Measurements from ENCODE around the gene CREB3L4.
"Not testable (repeated sequence)": the region's sequence is repeated elsewhere in the genome, so short reads cannot be mapped to it uniquely, and the experiment has no call there.

Gene CREB3L4

DNA sequence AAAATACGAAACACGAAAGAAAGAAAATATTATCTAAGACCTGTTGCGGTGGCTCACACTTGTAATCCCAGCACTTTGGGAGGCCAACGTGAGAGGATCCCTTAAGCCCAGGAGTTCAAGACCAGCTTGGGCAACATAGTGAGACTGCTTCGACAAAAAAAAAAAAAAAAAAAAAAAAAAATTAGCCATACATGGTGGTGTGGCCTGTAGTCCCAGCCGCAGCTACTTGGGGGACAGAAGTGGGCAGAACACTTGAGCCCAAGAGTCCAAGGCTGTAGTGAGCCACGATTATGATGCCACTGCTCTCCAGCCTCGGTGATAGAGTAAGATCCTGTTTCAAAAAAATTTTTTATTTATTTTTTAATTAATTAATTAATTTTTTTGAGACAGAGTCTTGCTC is 19.9 kb downstream of the CREB3L4 start:
- no peak for DNase-seq

- peak; percentile 77 for DNase-seq
Observed at GRCh38 chr1:153990468-153991150, 22.9 kb downstream of the CREB3L4 start, which contains the start of gene RPS27. Gene RPS27 (plus strand): TSS chr1:153990762. CDS start chr1:153990797, 35 bp downstream.

- no peak for DNase-seq
Observed at GRCh38 chr1:153991151-153991630, 23.5 kb downstream of the CREB3L4 start.

GRCh38 chr1:153991806-153992205 is 24.1 kb downstream of the CREB3L4 start:
- no peak for DNase-seq

GRCh38 chr1:153995202-153995601 is 27.5 kb downstream of the CREB3L4 start:
- no peak for DNase-seq

GRCh38 chr1:153995640-153996039 is 27.9 kb downstream of the CREB3L4 start:
- no peak for DNase-seq

GRCh38 chr1:153996882-153997281 is 29.2 kb downstream of the CREB3L4 start:
- DNase-seq, result not testable (repeated sequence)

GRCh38 chr1:154000420-154000819 is 32.7 kb downstream of the CREB3L4 start:
- DNase-seq, result no peak

- no peak for DNase-seq
Observed at GRCh38 chr1:154006136-154006535, 38.4 kb downstream of the CREB3L4 start.

GRCh38 chr1:154012129-154012528 is 44.4 kb downstream of the CREB3L4 start:
- DNase-seq, result no peak

- not testable (repeated sequence) for DNase-seq
Observed at GRCh38 chr1:154012543-154012942, 44.8 kb downstream of the CREB3L4 start.

DNA sequence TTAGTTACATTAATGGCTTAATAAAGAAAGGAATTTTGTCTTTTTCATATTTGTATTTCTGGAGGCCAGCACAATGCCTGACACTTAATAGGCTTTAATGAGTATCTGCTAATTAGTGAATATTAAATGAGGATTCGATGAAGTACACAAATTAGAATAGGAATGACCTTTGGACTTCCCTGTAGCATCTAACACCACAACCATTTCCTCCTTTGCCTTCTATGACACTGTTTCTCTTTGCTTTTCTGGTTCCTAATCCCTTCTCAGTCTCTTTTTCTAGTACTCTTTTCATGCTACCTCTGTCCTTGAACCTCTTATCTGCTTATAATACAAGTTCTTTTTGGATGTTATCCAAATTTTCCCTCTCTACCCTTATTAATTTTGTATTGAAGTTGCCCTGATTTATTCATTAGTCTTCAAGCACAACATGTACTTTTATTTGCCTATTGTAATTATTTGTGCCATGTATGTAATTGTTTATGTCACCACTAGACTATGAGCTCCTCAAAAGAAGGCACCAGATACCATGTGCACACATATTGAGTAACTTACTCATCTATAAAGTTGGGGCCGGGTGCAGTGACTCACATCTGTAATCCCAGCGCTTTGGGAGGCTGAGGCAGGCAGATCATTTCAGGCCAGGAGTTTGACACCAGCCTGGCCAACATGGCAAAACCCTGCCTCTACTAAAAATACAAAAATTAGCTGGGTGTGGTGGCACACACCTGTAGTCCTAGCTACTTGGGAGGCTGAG is 46.6 kb downstream of the CREB3L4 start:
- DNase-seq, result no peak

- no peak for DNase-seq
Observed at GRCh38 chr1:154019269-154019668, 51.6 kb downstream of the CREB3L4 start.

DNA sequence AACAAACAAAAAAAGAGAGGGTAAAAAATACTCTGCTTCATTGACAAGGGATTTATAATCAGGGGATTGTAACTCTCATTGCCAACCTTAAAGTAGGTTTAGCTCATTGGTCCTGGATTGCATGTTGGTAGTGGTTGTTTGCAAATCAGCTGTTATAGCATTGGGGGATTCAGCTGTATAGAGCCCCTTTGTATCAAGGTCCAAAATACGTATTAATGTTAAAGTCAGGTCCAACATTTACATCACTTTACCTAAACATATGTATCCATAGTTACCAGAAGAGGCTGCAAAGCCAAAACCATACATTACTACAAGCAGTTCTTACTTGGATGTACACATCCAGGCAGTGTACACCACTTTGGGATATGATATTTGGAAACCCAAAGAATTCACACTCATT is 52.2 kb downstream of the CREB3L4 start:
- DNase-seq, result no peak
